Right ventricle myocardium superior (tissue), 1 donor: Measurements from ENCODE around the gene RBL1. TPM values are rescaled to one million over a fixed set of nuclear protein-coding genes. Genes with fewer than 3 reads are reported as not detected.
"Not testable (repeated sequence)": the region's sequence is repeated elsewhere in the genome, so short reads cannot be mapped to it uniquely, and the experiment has no call there.

ENCODE experiments used
- ATAC-seq: fragments of 200-7000 bp; cut with Tn5 transposase; one replicate; pipeline ENCODE4 v1.9.1; 2020; ENCODE audit warnings: mild to moderate bottlenecking; ENCODE audit not compliant: poor library complexity
- DNase-seq: peaks from one replicate; pipeline ENCODE4 v3.0.0-alpha.2; 2020
- intact Hi-C: fragments of 100-400 bp; cut with DNase I; formaldehyde crosslinking; loops from one replicate; pipeline ENCODE4 v1.11.2; 2022
- total RNA-seq: library from RNA; stranded (reverse); fragmentation: NEBNext Ultra II Directional; extraction: Animal tissue kit (Norgen Biotek cat#: 25700); gene quantifications from one replicate; pipeline ENCODE4 v1.2.1, GENCODE V29; 2021
- donor health status: DM: no; HTN: yes; CAD: no; lungs with severe emphysema.

Gene RBL1
- total RNA-seq, 1 donor from 2014 or later = 4.5 TPM

- intact Hi-C loops = no loop called here
These were observed 87.7 kb downstream of the RBL1 start for GRCh38 chr20:37007898-37008649.

GRCh38 chr20:37005062-37005942 is 90.5 kb downstream of the RBL1 start:
- intact Hi-C loops, DNase-seq: not testable (repeated sequence)
- ATAC-seq = peak; percentile 69

More at GRCh38 chr20:37007898-37008649, 87.7 kb downstream of the RBL1 start:
- no peak for DNase-seq
- ATAC-seq = peak; percentile 61

GRCh38 chr20:37001634-37002033 is 94.2 kb downstream of the RBL1 start:
- ATAC-seq, DNase-seq, intact Hi-C loops: not testable (repeated sequence)

- ATAC-seq, DNase-seq, intact Hi-C loops: not testable (repeated sequence)
These were observed 95.6 kb downstream of the RBL1 start for GRCh38 chr20:37000171-37000570.

GRCh38 chr20:36998652-36999051 is 97.1 kb downstream of the RBL1 start:
- DNase-seq = no peak
- intact Hi-C loops = no loop called here
- ATAC-seq = no peak

GRCh38 chr20:36997121-36997520 is 98.7 kb downstream of the RBL1 start:
- ATAC-seq (no peak), DNase-seq (no peak)
- intact Hi-C loops = no loop called here

GRCh38 chr20:36994221-36994620 is 101.6 kb downstream of the RBL1 start:
- DNase-seq, ATAC-seq, intact Hi-C loops: not testable (repeated sequence)

GRCh38 chr20:36992802-36993334 is 102.9 kb downstream of the RBL1 start:
- intact Hi-C loops = no loop called here
- no peak for DNase-seq
- ATAC-seq = no peak

- DNase-seq (no peak), ATAC-seq (no peak)
- intact Hi-C loops = no loop called here
These were observed 104.1 kb downstream of the RBL1 start for GRCh38 chr20:36991703-36992102.

- ATAC-seq (peak; percentile 51), DNase-seq (no peak)
- intact Hi-C loops = no loop called here
These were observed 106.0 kb downstream of the RBL1 start for GRCh38 chr20:36989797-36990196.

- DNase-seq (no peak), ATAC-seq (peak; percentile 36)
- intact Hi-C loops = no loop called here
These were observed 107.3 kb downstream of the RBL1 start for GRCh38 chr20:36988494-36988966.

- ATAC-seq = no peak
- intact Hi-C loops = no loop called here
- DNase-seq = no peak
These were observed 111.5 kb downstream of the RBL1 start for GRCh38 chr20:36984257-36984638.

- no peak for ATAC-seq
- intact Hi-C loops = no loop called here
- DNase-seq = no peak
These were observed 120.5 kb downstream of the RBL1 start for GRCh38 chr20:36975099-36975818.

GRCh38 chr20:36974660-36975059 is 121.1 kb downstream of the RBL1 start:
- no peak for DNase-seq
- intact Hi-C loops = no loop called here
- no peak for ATAC-seq

GRCh38 chr20:36971103-36971502 is 124.7 kb downstream of the RBL1 start:
- no peak for ATAC-seq
- intact Hi-C loops = no loop called here
- DNase-seq = no peak

- ATAC-seq = peak; percentile 51
- no peak for DNase-seq
- intact Hi-C loops = no loop called here
These were observed 126.2 kb downstream of the RBL1 start for GRCh38 chr20:36969478-36970186.

- ATAC-seq = peak; percentile 10
- intact Hi-C loops = no loop called here
These were observed 126.7 kb downstream of the RBL1 start for GRCh38 chr20:36969051-36969450.

GRCh38 chr20:36967636-36968035 is 128.2 kb downstream of the RBL1 start:
- ATAC-seq (no peak), DNase-seq (no peak)
- intact Hi-C loops = no loop called here

More at GRCh38 chr20:36969051-36969450, 126.7 kb downstream of the RBL1 start:
- no peak for DNase-seq
